Mesodermal cell (in vitro differentiated cells): ENCODE data around the gene GALNT1.

Source experiments
- H3K27ac ChIP-seq: 2 replicates; pipeline ENCODE4 v1.7.0; 2013; ENCODE audit warnings: mild to moderate bottlenecking, low read depth, low read length, moderate library complexity; ENCODE audit not compliant: severe bottlenecking
- H3K36me3 ChIP-seq: 2 replicates; pipeline ENCODE4 v1.7.1; 2013; ENCODE audit warnings: mild to moderate bottlenecking, low read length, moderate library complexity; ENCODE audit not compliant: control insufficient read depth, insufficient read depth
- H3K4me1 ChIP-seq: one replicate; pipeline ENCODE4 v1.7.1; 2013; ENCODE audit warnings: mild to moderate bottlenecking, low read length; ENCODE audit not compliant: insufficient read depth, control insufficient read depth, poor library complexity, severe bottlenecking
- H3K4me3 ChIP-seq: 2 replicates; pipeline ENCODE4 v1.7.0; 2013; ENCODE audit warnings: low read length, control low read depth, mild to moderate bottlenecking; ENCODE audit not compliant: insufficient read depth, poor library complexity, severe bottlenecking; ENCODE audit errors: extremely low read depth
- H3K9me3 ChIP-seq: 2 replicates; pipeline ENCODE4 v1.7.1; 2013; ENCODE audit warnings: mild to moderate bottlenecking, low read length, moderate library complexity; ENCODE audit not compliant: control insufficient read depth
- WGBS, 2 experiments: methylation state at CpG; one replicate each; pipeline ENCODE4 v1.1.5; 2013; ENCODE audit warnings: missing lambda C conversion rate in 2 of 2; ENCODE audit not compliant: insufficient coverage in 2 of 2; 5-methylcytosine and 5-hydroxymethylcytosine counted together

Gene GALNT1

GRCh38 chr18:35753306-35753910, 171.9 kb downstream of the GALNT1 start:
- H3K36me3 ChIP-seq, result no peaks in the 10 kb centered on the region
- no peak overlapping the region for H3K4me3 ChIP-seq
- H3K4me1 ChIP-seq, result no peaks in the 10 kb centered on the region
- no peak overlapping the region for H3K27ac ChIP-seq
- no peaks in the 10 kb centered on the region for H3K9me3 ChIP-seq
- 88 to 95% methylated on average over 4 to 5 of the region's 5 CpGs for WGBS, 2 experiments

GRCh38 chr18:35754464-35754863, 172.9 kb downstream of the GALNT1 start:
- 86 to 88% methylated on average over 3 to 4 of the region's 4 CpGs for WGBS, 2 experiments
- no peak overlapping the region for H3K27ac ChIP-seq
- H3K4me1 ChIP-seq, result no peaks in the 10 kb centered on the region
- H3K36me3 ChIP-seq, result no peaks in the 10 kb centered on the region
- H3K4me3 ChIP-seq, result no peak overlapping the region
- no peaks in the 10 kb centered on the region for H3K9me3 ChIP-seq

- Histone ChIP-seq H3K4me1 (no peaks in the 10 kb centered on the region), H3K36me3 (no peaks in the 10 kb centered on the region), H3K9me3 (no peaks in the 10 kb centered on the region), H3K27ac (no peak overlapping the region), H3K4me3 (no peak overlapping the region)
- 79 to 91% methylated on average over 7 of the region's 7 CpGs for WGBS, 2 experiments
These were observed 173.8 kb downstream of the GALNT1 start for GRCh38 chr18:35755369-35755768.

GRCh38 chr18:35756506-35757117, 175.1 kb downstream of the GALNT1 start:
- Histone ChIP-seq H3K9me3 (no peaks in the 10 kb centered on the region), H3K4me1 (no peaks in the 10 kb centered on the region), H3K27ac (no peak overlapping the region), H3K4me3 (no peak overlapping the region), H3K36me3 (no peaks in the 10 kb centered on the region)
- WGBS, 2 experiments, result 15 to 19% methylated on average over 3 of the region's 5 CpGs
